A673 (cell line): Measurements from ENCODE around the gene DDB1. TPM values are rescaled to one million over a fixed set of nuclear protein-coding genes. Genes with fewer than 3 reads are reported as not detected.

Source experiments
- BruUV-seq: library from RNA; stranded (reverse); fragments of 400-500 nt; replicated peaks from 2 replicates; lab custom pipeline; 2021; lab: Mats Ljungman, UMichigan
- CTCF ChIA-PET: fragments of 300-600 bp; sonication (Branson Sonifier 250); formaldehyde crosslinking; loops from one replicate; lab custom pipeline; 2022; ENCODE audit warnings: antibody characterized with exemption; lab: Charles Lee
- POLR2A ChIA-PET: fragments of 300-600 bp; sonication (Branson Sonifier 250); formaldehyde crosslinking; loops from one replicate; lab custom pipeline; 2022; ENCODE audit warnings: antibody characterized with exemption; ENCODE audit not compliant: low non-redundant PET; lab: Charles Lee
- DNase-seq: peaks from one replicate; pipeline ENCODE4 v3.0.0-alpha.2; 2015; ENCODE audit warnings: low spot score
- H3K27ac ChIP-seq: fragments of 200-600 bp; sonication (generic); 2 replicates; pipeline ENCODE4 v1.5.1; 2016; ENCODE audit warnings: mixed run types, low read depth, mild to moderate bottlenecking, mixed read lengths, antibody characterized with exemption, low read length; ENCODE audit not compliant: poor library complexity, severe bottlenecking
- H3K27me3 ChIP-seq: fragments of 200-600 bp; sonication (generic); replicated peaks from 2 replicates; pipeline ENCODE4 v1.6.1; 2017; ENCODE audit warnings: mixed run types, low read depth, mild to moderate bottlenecking, mixed read lengths, antibody characterized with exemption, low read length; ENCODE audit not compliant: insufficient read depth, poor library complexity
- H3K36me3 ChIP-seq: fragments of 200-600 bp; sonication (generic); 2 replicates; pipeline ENCODE4 v1.6.1; 2016; ENCODE audit warnings: mixed run types, mild to moderate bottlenecking, mixed read lengths, antibody characterized with exemption, low read length; ENCODE audit not compliant: insufficient read depth, poor library complexity, severe bottlenecking
- H3K4me1 ChIP-seq: fragments of 200-600 bp; sonication (generic); 2 replicates; pipeline ENCODE4 v1.6.1; 2017; ENCODE audit warnings: mixed run types, mild to moderate bottlenecking, mixed read lengths, antibody characterized with exemption, low read length; ENCODE audit not compliant: insufficient read depth, poor library complexity, severe bottlenecking
- H3K4me3 ChIP-seq: fragments of 200-600 bp; sonication (generic); 2 replicates; pipeline ENCODE4 v1.5.1; 2016; ENCODE audit warnings: low read depth, mixed run types, mild to moderate bottlenecking, mixed read lengths, low read length; ENCODE audit not compliant: poor library complexity, severe bottlenecking
- H3K9me3 ChIP-seq: fragments of 200-600 bp; sonication (generic); 2 replicates; pipeline ENCODE4 v1.6.1; 2016; ENCODE audit warnings: mixed run types, low read depth, mild to moderate bottlenecking, mixed read lengths, antibody characterized with exemption, low read length; ENCODE audit not compliant: poor library complexity, severe bottlenecking
- CTCF ChIP-seq: fragments of 300-800, 200-600 bp; sonication (generic); conservative IDR thresholded peaks from 2 replicates; pipeline ENCODE4 v1.5.1; 2017; ENCODE audit warnings: low read depth, mild to moderate bottlenecking, antibody characterized with exemption, low read length, moderate library complexity, mixed read lengths
- EZH2 ChIP-seq: fragments of 200-600 bp; sonication (generic); IDR thresholded peaks from 2 replicates; pipeline ENCODE4 v1.6.1; 2017; ENCODE audit warnings: borderline replicate concordance, low read depth, mild to moderate bottlenecking, mixed read lengths, antibody characterized with exemption, low read length; ENCODE audit not compliant: poor library complexity, severe bottlenecking
- intact Hi-C: fragments of 100-400 bp; cut with micrococcal nuclease; formaldehyde crosslinking; loops from one replicate; pipeline ENCODE4 v1.10.0; 2022; ENCODE audit not compliant: unreplicated experiment
- total RNA-seq: library from RNA; stranded (reverse); gene quantifications from 2 replicates; pipeline ENCODE4 v1.2.3, GENCODE V29; 2021

Gene DDB1
- total RNA-seq, 1 experiment from 2014 or later: 305 TPM

- no peak for DNase-seq
- Histone ChIP-seq H3K4me1 (no peaks in the 10 kb centered on the region), H3K9me3 (no peaks in the 10 kb centered on the region), H3K27me3 (no peaks in the 10 kb centered on the region), H3K4me3 (no peak overlapping the region), H3K36me3 (peaks cover 76% of the 10 kb centered on the region), H3K27ac (no peak overlapping the region)
- no TSS peak for BruUV-seq
- no peak for TF ChIP-seq EZH2
- TF ChIP-seq CTCF: no peak
- ChIA-PET POLR2A (no interaction called here), CTCF (interaction anchor here (0.7 kb wide), 1 partner anchor 38 kb away, joined by 20 read pairs; no protein-coding TSS in a partner anchor)
- intact Hi-C loops: no loop called here
Measured at GRCh38 chr11:61315260-61315659, 17.6 kb downstream of the DDB1 start.

GRCh38 chr11:61310749-61311148, 22.2 kb downstream of the DDB1 start:
- H3K36me3 ChIP-seq: peaks cover 97% of the 10 kb centered on the region
- CTCF ChIA-PET: no interaction called here
- H3K9me3 ChIP-seq: no peaks in the 10 kb centered on the region
- POLR2A ChIA-PET: no interaction called here
- H3K27me3 ChIP-seq: no peaks in the 10 kb centered on the region
- no peak for DNase-seq
- TF ChIP-seq EZH2: no peak
- TF ChIP-seq CTCF: no peak
- no TSS peak for BruUV-seq
- intact Hi-C loops: no loop called here
- H3K4me3 ChIP-seq: no peak overlapping the region
- no peaks in the 10 kb centered on the region for H3K4me1 ChIP-seq
- no peak overlapping the region for H3K27ac ChIP-seq

GRCh38 chr11:61309739-61310138, 23.2 kb downstream of the DDB1 start:
- intact Hi-C loops: no loop called here
- H3K4me1 ChIP-seq: no peaks in the 10 kb centered on the region
- TF ChIP-seq EZH2: no peak
- no peak for TF ChIP-seq CTCF
- H3K9me3 ChIP-seq: no peaks in the 10 kb centered on the region
- no peak overlapping the region for H3K27ac ChIP-seq
- DNase-seq: no peak
- ChIA-PET POLR2A (no interaction called here), CTCF (no interaction called here)
- no peaks in the 10 kb centered on the region for H3K27me3 ChIP-seq
- no peak overlapping the region for H3K4me3 ChIP-seq
- peaks cover 97% of the 10 kb centered on the region for H3K36me3 ChIP-seq
- BruUV-seq: no TSS peak
